Mesodermal cell (in vitro differentiated cells): ENCODE results near the gene ROBO1. TPM values are rescaled to one million over a fixed set of nuclear protein-coding genes. Genes with fewer than 3 reads are reported as not detected.
"Not testable (repeated sequence)": the region's sequence is repeated elsewhere in the genome, so short reads cannot be mapped to it uniquely, and the experiment has no call there.

Source experiments
- H3K27ac ChIP-seq: 2 replicates; pipeline ENCODE4 v1.7.0; 2013; ENCODE audit warnings: mild to moderate bottlenecking, low read depth, low read length, moderate library complexity; ENCODE audit not compliant: severe bottlenecking
- H3K36me3 ChIP-seq: 2 replicates; pipeline ENCODE4 v1.7.1; 2013; ENCODE audit warnings: mild to moderate bottlenecking, low read length, moderate library complexity; ENCODE audit not compliant: control insufficient read depth, insufficient read depth
- H3K4me1 ChIP-seq: one replicate; pipeline ENCODE4 v1.7.1; 2013; ENCODE audit warnings: mild to moderate bottlenecking, low read length; ENCODE audit not compliant: insufficient read depth, control insufficient read depth, poor library complexity, severe bottlenecking
- H3K4me3 ChIP-seq: 2 replicates; pipeline ENCODE4 v1.7.0; 2013; ENCODE audit warnings: low read length, control low read depth, mild to moderate bottlenecking; ENCODE audit not compliant: insufficient read depth, poor library complexity, severe bottlenecking; ENCODE audit errors: extremely low read depth
- H3K9me3 ChIP-seq: 2 replicates; pipeline ENCODE4 v1.7.1; 2013; ENCODE audit warnings: mild to moderate bottlenecking, low read length, moderate library complexity; ENCODE audit not compliant: control insufficient read depth
- WGBS, 2 experiments: methylation state at CpG; one replicate each; pipeline ENCODE4 v1.1.5; 2013; ENCODE audit warnings: missing lambda C conversion rate in 2 of 2; ENCODE audit not compliant: insufficient coverage in 2 of 2; 5-methylcytosine and 5-hydroxymethylcytosine counted together
- polyA plus RNA-seq, 2 experiments: library from polyadenylated mRNA; stranded (reverse); fragments of 50-300 nt; gene quantifications; one replicate each; pipeline ENCODE4 v1.2.3, GENCODE V29; 2013

The ROBO1 gene
- polyA plus RNA-seq (2013, experiment 1 of 2): 80.0 TPM
- polyA plus RNA-seq (2013, experiment 2 of 2): 73.5 TPM

- no peak within 1 kb of the TSS for H3K27ac ChIP-seq
- H3K4me3 ChIP-seq: peak within 1 kb of the TSS; percentile 35
- WGBS, 2 experiments: 0% methylated on average over 5 of the region's 12 CpGs; no CpG with 5 or more reads in 1 of the 2 experiments
- no peaks in the 10 kb centered on the region for H3K4me1 ChIP-seq
- no peaks in the 10 kb centered on the region for H3K36me3 ChIP-seq
- H3K9me3 ChIP-seq: no peaks in the 10 kb centered on the region
These were observed at the start of gene ROBO1 for GRCh38 chr3:79767905-79768267. ROBO1 (minus strand) TSS chr3:79767998.

- no peak overlapping the region for H3K4me3 ChIP-seq
- no peak overlapping the region for H3K27ac ChIP-seq
- 83 to 93% methylated on average over 2 to 3 of the region's 3 CpGs for WGBS, 2 experiments
- no peaks in the 10 kb centered on the region for H3K9me3 ChIP-seq
- no peaks in the 10 kb centered on the region for H3K4me1 ChIP-seq
- H3K36me3 ChIP-seq: no peaks in the 10 kb centered on the region
These were observed 49.4 kb upstream of the ROBO1 start for GRCh38 chr3:79817224-79817623.

GRCh38 chr3:79815478-79815877, 47.7 kb upstream of the ROBO1 start:
- no peaks in the 10 kb centered on the region for H3K36me3 ChIP-seq
- H3K4me1 ChIP-seq: no peaks in the 10 kb centered on the region
- H3K4me3 ChIP-seq: no peak overlapping the region
- H3K27ac ChIP-seq: no peak overlapping the region
- no peaks in the 10 kb centered on the region for H3K9me3 ChIP-seq

- no peak overlapping the region for H3K4me3 ChIP-seq
- 60% methylated on average over 1 of the region's 1 CpG; no CpG with 5 or more reads in 1 of the 2 experiments for WGBS, 2 experiments
- H3K9me3 ChIP-seq: no peaks in the 10 kb centered on the region
- no peaks in the 10 kb centered on the region for H3K4me1 ChIP-seq
- no peaks in the 10 kb centered on the region for H3K36me3 ChIP-seq
- H3K27ac ChIP-seq: no peak overlapping the region
These were observed 42.8 kb upstream of the ROBO1 start for GRCh38 chr3:79810581-79810980.

GRCh38 chr3:79810092-79810491, 42.3 kb upstream of the ROBO1 start:
- WGBS, 2 experiments: 83 to 88% methylated on average over 1 to 2 of the region's 3 CpGs
- Histone ChIP-seq H3K4me3 (no peak overlapping the region), H3K27ac (no peak overlapping the region), H3K4me1 (no peaks in the 10 kb centered on the region), H3K36me3 (no peaks in the 10 kb centered on the region), H3K9me3 (no peaks in the 10 kb centered on the region)

GRCh38 chr3:79809106-79809505, 41.3 kb upstream of the ROBO1 start:
- no CpG with 5 or more reads among the region's 2 CpGs for WGBS, 2 experiments
- Histone ChIP-seq H3K4me1 (no peaks in the 10 kb centered on the region), H3K27ac (no peak overlapping the region), H3K4me3 (no peak overlapping the region), H3K36me3 (no peaks in the 10 kb centered on the region), H3K9me3 (no peaks in the 10 kb centered on the region)

- no peaks in the 10 kb centered on the region for H3K9me3 ChIP-seq
- no peaks in the 10 kb centered on the region for H3K36me3 ChIP-seq
- H3K4me3 ChIP-seq: no peak overlapping the region
- H3K4me1 ChIP-seq: no peaks in the 10 kb centered on the region
- no peak overlapping the region for H3K27ac ChIP-seq
- WGBS, 2 experiments: 100% methylated on average over 1 of the region's 2 CpGs; no CpG with 5 or more reads in 1 of the 2 experiments
These were observed 40.7 kb upstream of the ROBO1 start for GRCh38 chr3:79808515-79808914.

- H3K4me1 ChIP-seq, H3K36me3 ChIP-seq, H3K4me3 ChIP-seq, H3K9me3 ChIP-seq, H3K27ac ChIP-seq: not testable (repeated sequence)
- 86 to 88% methylated on average over 1 to 4 of the region's 4 CpGs for WGBS, 2 experiments
These were observed 22.4 kb upstream of the ROBO1 start for GRCh38 chr3:79790177-79790576.

GRCh38 chr3:79773291-79773690, 5.5 kb upstream of the ROBO1 start:
- Histone ChIP-seq H3K27ac (no peak overlapping the region), H3K4me3 (no peak overlapping the region), H3K36me3 (no peaks in the 10 kb centered on the region), H3K4me1 (no peaks in the 10 kb centered on the region), H3K9me3 (no peaks in the 10 kb centered on the region)
- 84 to 85% methylated on average over 5 of the region's 5 CpGs for WGBS, 2 experiments

- no peak overlapping the region for H3K4me3 ChIP-seq
- no peaks in the 10 kb centered on the region for H3K36me3 ChIP-seq
- H3K27ac ChIP-seq: no peak overlapping the region
- no CpG with 5 or more reads among the region's 3 CpGs for whole genome bisulfite sequencing, 2 experiments
- no peaks in the 10 kb centered on the region for H3K9me3 ChIP-seq
- H3K4me1 ChIP-seq: no peaks in the 10 kb centered on the region
These were observed 1.4 kb upstream of the ROBO1 start for GRCh38 chr3:79769229-79769628.

GRCh38 chr3:79767194-79767904, 449 bp downstream of the ROBO1 start:
- WGBS, 2 experiments: 1 to 3% methylated on average over 20 to 23 of the region's 26 CpGs
- no peaks in the 10 kb centered on the region for H3K9me3 ChIP-seq
- no peaks in the 10 kb centered on the region for H3K36me3 ChIP-seq
- H3K27ac ChIP-seq: no peak overlapping the region
- H3K4me1 ChIP-seq: no peaks in the 10 kb centered on the region
- H3K4me3 ChIP-seq: peak overlapping the region; percentile 35
